Caco-2 (cell line): Measurements from ENCODE around the gene SHOC2. TPM values are rescaled to one million over a fixed set of nuclear protein-coding genes. Genes with fewer than 3 reads are reported as not detected.

Source experiments
- BruUV-seq: library from RNA; stranded (reverse); fragments of 400-500 nt; replicated peaks from 2 replicates; lab custom pipeline; 2021; lab: Mats Ljungman, UMichigan
- CTCF ChIA-PET: fragments of 300-600 bp; sonication (Branson Sonifier 250); formaldehyde crosslinking; loops from one replicate; lab custom pipeline; 2022; ENCODE audit warnings: antibody characterized with exemption; lab: Charles Lee
- POLR2A ChIA-PET: fragments of 300-600 bp; sonication (Branson Sonifier 250); formaldehyde crosslinking; loops from one replicate; lab custom pipeline; 2022; ENCODE audit warnings: antibody characterized with exemption; lab: Charles Lee
- DNase-seq, 2 experiments: peaks; one replicate each; pipeline versions ENCODE4 v3.0.0 to v3.0.0-alpha.2; 2020 to 2022
- H3K27me3 ChIP-seq: replicated peaks from 2 replicates; pipeline ENCODE4 v1.6.0; 2011; ENCODE audit warnings: low read length; ENCODE audit not compliant: control insufficient read depth, insufficient read depth
- H3K36me3 ChIP-seq: 2 replicates; pipeline ENCODE4 v1.5.1; 2011; ENCODE audit warnings: low read length; ENCODE audit not compliant: control insufficient read depth, insufficient read depth
- H3K4me1 ChIP-seq: fragments of 250-450 bp; sonication (Bioruptor Pico); 2 replicates; pipeline ENCODE4 v1.5.1; 2020; ENCODE audit warnings: mild to moderate bottlenecking
- H3K4me3 ChIP-seq: 2 replicates; pipeline ENCODE4 v1.5.1; 2011; ENCODE audit warnings: low read depth, mild to moderate bottlenecking, control low read depth, low read length
- H3K9me3 ChIP-seq: fragments of 250-450 bp; sonication (Bioruptor Pico); 2 replicates; pipeline ENCODE4 v1.5.1; 2020; ENCODE audit warnings: mild to moderate bottlenecking, moderate library complexity
- H3K27ac Mint-ChIP-seq: one replicate; pipeline ENCODE4 v1.8.0; 2022; ENCODE audit warnings: mixed read lengths; ENCODE audit not compliant: unreplicated experiment
- H3K27me3 Mint-ChIP-seq: one replicate; pipeline ENCODE4 v1.8.0; 2022; ENCODE audit warnings: mixed read lengths; ENCODE audit not compliant: insufficient read depth, unreplicated experiment
- H3K36me3 Mint-ChIP-seq: one replicate; pipeline ENCODE4 v1.8.0; 2022; ENCODE audit warnings: mild to moderate bottlenecking, mixed read lengths; ENCODE audit not compliant: insufficient read depth, unreplicated experiment
- H3K4me1 Mint-ChIP-seq: one replicate; pipeline ENCODE4 v1.8.0; 2022; ENCODE audit warnings: low read depth, mixed read lengths; ENCODE audit not compliant: unreplicated experiment
- H3K4me3 Mint-ChIP-seq: one replicate; pipeline ENCODE4 v1.8.0; 2022; ENCODE audit warnings: mild to moderate bottlenecking, moderate library complexity, mixed read lengths; ENCODE audit not compliant: unreplicated experiment
- H3K9me3 Mint-ChIP-seq: one replicate; pipeline ENCODE4 v1.8.0; 2022; ENCODE audit warnings: mixed read lengths; ENCODE audit not compliant: unreplicated experiment
- CTCF ChIP-seq, 2 experiments: fragments of 200-600 bp in 1 of 2; IDR thresholded peaks; 1 replicate in 1 of 2; 2 replicates in 1 of 2; pipeline versions ENCODE4 v1.5.1 to v1.8.0; 2011 to 2022; ENCODE audit warnings: antibody characterized with exemption in 1 of 2, control low read depth in 1 of 2, inconsistent platforms in 1 of 2, low read depth in 1 of 2, low read length in 1 of 2, mild to moderate bottlenecking in 1 of 2, moderate library complexity in 1 of 2; ENCODE audit not compliant: insufficient read depth in 1 of 2, severe bottlenecking in 1 of 2, unreplicated experiment in 1 of 2
- intact Hi-C: fragments of 100-400 bp; cut with micrococcal nuclease; formaldehyde crosslinking; loops from one replicate; pipeline ENCODE4 v1.10.0; 2022; ENCODE audit not compliant: unreplicated experiment
- total RNA-seq: library from RNA; stranded (reverse); gene quantifications from 2 replicates; pipeline ENCODE4 v1.2.3, GENCODE V29; 2022

Gene SHOC2
- total RNA-seq, 1 experiment from 2014 or later, result 38.5 TPM

- Histone ChIP-seq H3K27me3 (no peaks in the 10 kb centered on the region), H3K4me3 (no peak overlapping the region), H3K36me3 (peaks cover 2% of the 10 kb centered on the region; the same call in 1 of the 2 replicates), H3K9me3 (no peaks in the 10 kb centered on the region), H3K4me1 (no peaks in the 10 kb centered on the region)
- no TSS peak for BruUV-seq
- ChIA-PET POLR2A (no interaction called here), CTCF (no interaction called here)
- intact Hi-C loops, result no loop called here
- Mint-ChIP-seq H3K36me3 (peaks cover 22% of the 10 kb centered on the region), H3K27ac (no peak overlapping the region), H3K4me1 (no peaks in the 10 kb centered on the region), H3K4me3 (no peak overlapping the region), H3K9me3 (no peaks in the 10 kb centered on the region), H3K27me3 (no peaks in the 10 kb centered on the region)
- no peak for DNase-seq
- TF ChIP-seq CTCF (IDR thresholded peaks at IDR 0.05; ENCODE audit: insufficient read depth in 1 of 2, low read depth in 1 of 2, low read length in 1 of 2, severe bottlenecking in 1 of 2, unreplicated experiment in 1 of 2), result no peak
Measured at GRCh38 chr10:111018021-111018420, 98.6 kb downstream of the SHOC2 start.

DNA sequence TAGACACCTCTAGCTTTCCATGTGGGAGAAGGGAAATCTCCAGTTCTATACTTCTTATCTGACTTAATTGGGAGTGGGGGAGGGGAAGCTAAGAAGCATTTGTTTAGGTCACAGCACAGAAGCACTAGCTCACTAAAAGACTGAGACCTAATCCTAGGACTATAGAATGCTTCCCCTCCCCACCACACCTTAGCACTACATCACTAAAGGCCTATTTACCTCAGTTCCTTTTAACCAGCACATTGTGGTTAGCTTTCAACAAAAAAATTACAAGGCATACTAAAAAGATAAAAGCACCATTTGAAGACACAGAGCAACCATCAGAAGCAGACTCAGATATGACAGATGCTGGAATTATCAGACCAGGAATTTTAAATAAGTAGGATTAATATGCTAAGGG lies 103.7 kb downstream of the SHOC2 start:
- Histone ChIP-seq H3K36me3 (peaks cover 2% of the 10 kb centered on the region; the same call in 1 of the 2 replicates), H3K9me3 (peaks cover 3% of the 10 kb centered on the region; the same call in 1 of the 2 replicates), H3K27me3 (no peaks in the 10 kb centered on the region), H3K4me1 (no peaks in the 10 kb centered on the region), H3K4me3 (no peak overlapping the region)
- TF ChIP-seq CTCF (IDR thresholded peaks at IDR 0.05; ENCODE audit: insufficient read depth in 1 of 2, low read depth in 1 of 2, low read length in 1 of 2, severe bottlenecking in 1 of 2, unreplicated experiment in 1 of 2), result no peak
- Mint-ChIP-seq H3K4me1 (no peaks in the 10 kb centered on the region), H3K27me3 (no peaks in the 10 kb centered on the region), H3K27ac (no peak overlapping the region), H3K4me3 (no peak overlapping the region), H3K9me3 (peaks cover 7% of the 10 kb centered on the region), H3K36me3 (peaks cover 16% of the 10 kb centered on the region)
- ChIA-PET POLR2A (no interaction called here), CTCF (no interaction called here)
- intact Hi-C loops, result no loop called here
- DNase-seq, result no peak
- no TSS peak for BruUV-seq

- TF ChIP-seq CTCF (IDR thresholded peaks at IDR 0.05; ENCODE audit: insufficient read depth in 1 of 2, low read depth in 1 of 2, low read length in 1 of 2, severe bottlenecking in 1 of 2, unreplicated experiment in 1 of 2), result no peak
- no peaks in the 10 kb centered on the region for H3K27me3 ChIP-seq
- H3K9me3 ChIP-seq, result peaks cover 6% of the 10 kb centered on the region; the same call in 1 of the 2 replicates
- H3K9me3 Mint-ChIP-seq, result peaks cover 10% of the 10 kb centered on the region
- H3K27ac Mint-ChIP-seq, result no peak overlapping the region
- no peak for DNase-seq
- H3K4me1 Mint-ChIP-seq, result no peaks in the 10 kb centered on the region
- H3K36me3 Mint-ChIP-seq, result peaks cover 8% of the 10 kb centered on the region
- H3K27me3 Mint-ChIP-seq, result no peaks in the 10 kb centered on the region
- H3K4me1 ChIP-seq, result no peaks in the 10 kb centered on the region
- no peak overlapping the region for H3K4me3 ChIP-seq
- no TSS peak for BruUV-seq
- H3K36me3 ChIP-seq, result no peaks in the 10 kb centered on the region
- ChIA-PET POLR2A (no interaction called here), CTCF (no interaction called here)
- intact Hi-C loops, result no loop called here
- H3K4me3 Mint-ChIP-seq, result no peak overlapping the region
Measured at GRCh38 chr10:111030042-111030750, 110.8 kb downstream of the SHOC2 start.
